SK-N-SH (cell line): Measurements from ENCODE around the gene VPS52. TPM values are rescaled to one million over a fixed set of nuclear protein-coding genes. Genes with fewer than 3 reads are reported as not detected.

ENCODE experiments used
- CTCF ChIA-PET: fragments of 300-600, 350-600 bp; formaldehyde crosslinking; extraction: SDS; loops from one replicate; lab custom pipeline; 2021; lab: Yijun Ruan, JAX
- POLR2A ChIA-PET: fragments of 350-600 bp; sonication (Branson Sonifier 250); formaldehyde crosslinking; extraction: SDS; loops from one replicate; lab custom pipeline; 2020; ENCODE audit warnings: antibody characterized with exemption, inconsistent platforms; lab: Yijun Ruan, JAX
- DNase-seq: peaks from one replicate; pipeline ENCODE4 v3.0.0; 2012
- H2AFZ ChIP-seq: fragments of 200-600 bp; sonication (generic); 2 replicates; pipeline ENCODE4 v1.8.1; 2016; ENCODE audit warnings: antibody characterized with exemption, mild to moderate bottlenecking, low read depth
- H3F3A ChIP-seq: fragments of 200-600 bp; sonication (generic); replicated peaks from 2 replicates; pipeline ENCODE3; 2016; ENCODE audit warnings: antibody characterized with exemption, mild to moderate bottlenecking; ENCODE audit not compliant: insufficient read depth
- H3K27ac ChIP-seq, 2 experiments: fragments of 200-500 bp in 1 of 2; fragments of 200-600 bp in 1 of 2; sonication (Bioruptor generic) in 1 of 2; sonication (generic), shearing (Covaris generic) in 1 of 2; 2 replicates each; pipeline versions ENCODE4 v1.5.1 to v1.6.1; 2014 to 2016; ENCODE audit warnings: low read depth in 2 of 2, inconsistent platforms in 1 of 2, low read length in 1 of 2, mild to moderate bottlenecking in 1 of 2, mixed read lengths in 1 of 2
- H3K27me3 ChIP-seq: fragments of 200-600 bp; sonication (generic), shearing (Covaris generic); 2 replicates; pipeline ENCODE4 v1.6.1; 2016; ENCODE audit warnings: mixed run types; ENCODE audit not compliant: insufficient read depth
- H3K36me3 ChIP-seq, 2 experiments: fragments of 200-500 bp in 1 of 2; fragments of 200-600 bp in 1 of 2; sonication (Bioruptor generic) in 1 of 2; sonication (generic) in 1 of 2; replicated peaks in 1 of 2; 2 replicates each; pipeline versions ENCODE3 to v1.5.1; 2014 to 2016; ENCODE audit warnings: low read length in 1 of 2, mild to moderate bottlenecking in 1 of 2; ENCODE audit not compliant: insufficient read depth in 2 of 2, control insufficient read depth in 1 of 2
- H3K4me1 ChIP-seq, 2 experiments: fragments of 200-500 bp in 1 of 2; fragments of 200-600 bp in 1 of 2; sonication (Bioruptor generic) in 1 of 2; sonication (generic), shearing (Covaris generic) in 1 of 2; 2 replicates each; pipeline versions ENCODE4 v1.5.1 to v1.6.1; 2014 to 2016; ENCODE audit warnings: low read depth in 1 of 2, low read length in 1 of 2, mixed run types in 1 of 2; ENCODE audit not compliant: insufficient read depth in 2 of 2, control insufficient read depth in 1 of 2
- H3K4me2 ChIP-seq: fragments of 200-600 bp; sonication (generic), shearing (Covaris generic); 2 replicates; pipeline ENCODE4 v1.6.1; 2017; ENCODE audit warnings: mixed run types
- H3K4me3 ChIP-seq, 2 experiments: fragments of 200-500 bp in 1 of 2; fragments of 200-600 bp in 1 of 2; sonication (Bioruptor generic) in 1 of 2; sonication (generic), shearing (Covaris generic) in 1 of 2; 2 replicates each; pipeline versions ENCODE4 v1.5.1 to v1.8.1; 2014 to 2016; ENCODE audit warnings: low read depth in 2 of 2, inconsistent platforms in 1 of 2, low read length in 1 of 2, mild to moderate bottlenecking in 1 of 2, mixed read lengths in 1 of 2, moderate library complexity in 1 of 2
- H3K79me2 ChIP-seq: fragments of 200-600 bp; sonication (generic); 2 replicates; pipeline ENCODE4 v1.8.1; 2017; ENCODE audit warnings: mild to moderate bottlenecking; ENCODE audit not compliant: insufficient read depth
- H3K9ac ChIP-seq: fragments of 200-600 bp; sonication (generic); 2 replicates; pipeline ENCODE4 v1.6.1; 2017; ENCODE audit warnings: mixed run types
- H3K9me2 ChIP-seq: fragments of 200-600 bp; sonication (generic); 2 replicates; pipeline ENCODE4 v1.6.1; 2017; ENCODE audit warnings: mixed run types
- H3K9me3 ChIP-seq: fragments of 200-600 bp; sonication (generic); 2 replicates; pipeline ENCODE4 v1.6.1; 2017; ENCODE audit warnings: mixed run types, mild to moderate bottlenecking, moderate library complexity
- H4K20me1 ChIP-seq: fragments of 200-600 bp; sonication (generic); 2 replicates; pipeline ENCODE4 v1.6.1; 2017; ENCODE audit warnings: mild to moderate bottlenecking, mixed run types; ENCODE audit not compliant: insufficient read depth
- CTCF ChIP-seq: fragments of 200-600 bp; sonication (generic); IDR thresholded peaks from 2 replicates; pipeline ENCODE4 v1.6.1; 2017; ENCODE audit warnings: antibody characterized with exemption, mild to moderate bottlenecking, moderate library complexity
- ELF1 ChIP-seq: IDR thresholded peaks from 2 replicates; pipeline ENCODE4 v1.4.0; 2012
- EP300 ChIP-seq, 2 experiments: IDR thresholded peaks; 2 replicates each; pipeline versions ENCODE4 v1.4.0 to v1.6.1; 2012; ENCODE audit warnings: borderline replicate concordance in 1 of 2, low read depth in 1 of 2, low read length in 1 of 2
- FOSL2 ChIP-seq: IDR thresholded peaks from 2 replicates; pipeline ENCODE4 v1.4.0; 2012; ENCODE audit warnings: low read depth, mild to moderate bottlenecking, moderate library complexity, borderline replicate concordance
- FOXJ3 ChIP-seq: sonication (generic); formaldehyde crosslinking; IDR thresholded peaks from 2 replicates; pipeline ENCODE4 v1.5.1; 2020; ENCODE audit warnings: mild to moderate bottlenecking, missing genetic modification reagents
- FOXM1 ChIP-seq: IDR thresholded peaks from 2 replicates; pipeline ENCODE4 v1.4.0; 2012; ENCODE audit warnings: low read depth, mild to moderate bottlenecking
- IRF3 ChIP-seq: fragments of 150-350 bp; IDR thresholded peaks from 2 replicates; pipeline ENCODE4 v1.6.1; 2016; ENCODE audit warnings: mild to moderate bottlenecking, low read depth, low read length
- MAX ChIP-seq: IDR thresholded peaks from 2 replicates; pipeline ENCODE4 v1.4.0; 2012; ENCODE audit warnings: low read depth
- MXI1 ChIP-seq: IDR thresholded peaks from 2 replicates; pipeline ENCODE4 v1.6.1; 2012; ENCODE audit warnings: mild to moderate bottlenecking, low read depth, low read length, improper control_type of control experiment
- NFIC ChIP-seq: IDR thresholded peaks from 2 replicates; pipeline ENCODE4 v1.4.0; 2012; ENCODE audit warnings: borderline replicate concordance
- NRF1 ChIP-seq: IDR thresholded peaks from 2 replicates; pipeline ENCODE4 v1.6.1; 2012; ENCODE audit warnings: low read depth, mild to moderate bottlenecking, low read length
- PBX3 ChIP-seq: IDR thresholded peaks from 2 replicates; pipeline ENCODE4; 2012
- POLR2AphosphoS5 ChIP-seq: IDR thresholded peaks from 2 replicates; pipeline ENCODE4 v1.6.1; 2012; ENCODE audit warnings: low read depth, low read length
- RAD21 ChIP-seq: IDR thresholded peaks from 2 replicates; pipeline ENCODE4 v1.6.1; 2012; ENCODE audit warnings: mild to moderate bottlenecking, low read length
- SIN3A ChIP-seq: IDR thresholded peaks from 2 replicates; pipeline ENCODE4 v1.6.1; 2012; ENCODE audit warnings: low read depth, mild to moderate bottlenecking, low read length, moderate library complexity, borderline replicate concordance
- TEAD4 ChIP-seq: IDR thresholded peaks from 2 replicates; pipeline ENCODE4 v1.4.0; 2012; ENCODE audit warnings: mild to moderate bottlenecking, borderline replicate concordance; ENCODE audit not compliant: insufficient read depth
- USF1 ChIP-seq: IDR thresholded peaks from 2 replicates; pipeline ENCODE4 v1.4.0; 2012; ENCODE audit warnings: low read depth, borderline replicate concordance
- YY1 ChIP-seq: IDR thresholded peaks from 2 replicates; pipeline ENCODE4 v1.4.0; 2012; ENCODE audit warnings: low read depth, mild to moderate bottlenecking
- WGBS: methylation state at CpG from one replicate; pipeline ENCODE4 v1.1.6; 2017; ENCODE audit warnings: low lambda C conversion rate; 5-methylcytosine and 5-hydroxymethylcytosine counted together
- polyA plus RNA-seq, 3 experiments: library from polyadenylated mRNA; depleted of rRNA; stranded (reverse); fragments of >200 nt; gene quantifications; 2 replicates each; pipeline ENCODE4 v1.2.3, GENCODE V29; 2012

VPS52 gene
- polyA plus RNA-seq, 1 of the 3 experiments (the other 2 are of a cell fraction), result 74.0 TPM

GRCh38 chr6:33297956-33298772 lies 26.5 kb upstream of the VPS52 start:
- Histone ChIP-seq H3K27me3 (no peaks in the 10 kb centered on the region), H3F3A (peaks cover 22% of the 10 kb centered on the region), H3K9ac (peak overlapping the region; percentile 94), H3K9me3 (no peaks in the 10 kb centered on the region), H4K20me1 (peaks cover 11% of the 10 kb centered on the region; the same call in 1 of the 2 replicates), H3K4me3 (peak overlapping the region; percentile 84 to 89), H3K4me2 (peak overlapping the region; percentile 94), H3K36me3 (peaks cover 11 to 26% of the 10 kb centered on the region in 2 experiments)
- CTCF ChIA-PET, result interaction anchor here (1.0 to 3.9 kb wide), 11 partner anchors 9 to 124 kb away, joined by 3 to 30 read pairs (median 7); partner anchors contain the start of genes B3GALT4, PFDN6, RPS18 and TAPBP
- POLR2A ChIA-PET, result interaction anchor here (1.5 to 3.3 kb wide), 4 partner anchors 9 to 47 kb away, joined by 4 to 30 read pairs (median 15); partner anchors contain the start of genes B3GALT4, PFDN6, RPS18 and VPS52
- WGBS, result 2% methylated on average over 35 of the region's 42 CpGs
- peak; percentile 15; the same call in 1 of the 2 replicates for TF ChIP-seq CTCF
- TF ChIP-seq FOXJ3 (CRISPR knock-in tag), result no peak
- no peak for TF ChIP-seq FOSL2
- TF ChIP-seq ELF1, result no peak
- no peak for TF ChIP-seq YY1
- TF ChIP-seq POLR2AphosphoS5, result peak; percentile 68
- 0 out of 2 replicates have a peak, but pooled peaks have one; percentile 50 for TF ChIP-seq SIN3A
- no peak for TF ChIP-seq NRF1
- TF ChIP-seq IRF3, result no peak
- TF ChIP-seq, all 33 proteins: peak for 3
- H3K79me2 ChIP-seq, result peaks cover 43% of the 10 kb centered on the region
- H3K4me1 ChIP-seq, result peaks cover 4 to 13% of the 10 kb centered on the region in 2 experiments; a peak in 1 of 4 replicates
- peak overlapping the region; percentile 99 for H3K27ac ChIP-seq
- H3K9me2 ChIP-seq, result no peaks in the 10 kb centered on the region
- no peak overlapping the region for H2AFZ ChIP-seq
- peak; percentile 83 for DNase-seq

GRCh38 chr6:33297406-33297955 lies 25.8 kb upstream of the VPS52 start:
- Histone ChIP-seq H3K36me3 (peaks cover 12 to 31% of the 10 kb centered on the region in 2 experiments), H3K27ac (peak overlapping the region; percentile 48 to 99; a peak in 3 of 4 replicates)

More at GRCh38 chr6:33297406-33297955, 25.8 kb upstream of the VPS52 start:
- H3K9me3 ChIP-seq, result no peaks in the 10 kb centered on the region
- ChIA-PET POLR2A (interaction anchor here (1.6 to 3.3 kb wide), 2 partner anchors 21 to 25 kb away, joined by 4 to 26 read pairs; partner anchors contain the start of genes B3GALT4, RPS18 and VPS52), CTCF (interaction anchor here (0.9 to 3.9 kb wide), 6 partner anchors 15 to 128 kb away, joined by 3 to 19 read pairs (median 4); partner anchors contain the start of gene B3GALT4)
- peak overlapping the region; percentile 94 for H3K9ac ChIP-seq
- peaks cover 36% of the 10 kb centered on the region for H3K79me2 ChIP-seq
- peak; percentile 69 for DNase-seq
- WGBS, result 29% methylated on average over 8 of the region's 16 CpGs
- H3K4me2 ChIP-seq, result peak overlapping the region; percentile 94
- no peaks in the 10 kb centered on the region for H3K9me2 ChIP-seq
- no peaks in the 10 kb centered on the region for H3K27me3 ChIP-seq
- peaks cover 22% of the 10 kb centered on the region for H3F3A ChIP-seq
- H3K4me1 ChIP-seq, result peaks cover 4 to 13% of the 10 kb centered on the region in 2 experiments; a peak in 1 of 4 replicates
- peaks cover 11% of the 10 kb centered on the region; the same call in 1 of the 2 replicates for H4K20me1 ChIP-seq
- H2AFZ ChIP-seq, result no peak overlapping the region
- H3K4me3 ChIP-seq, result peak overlapping the region; percentile 84 to 89
- TF ChIP-seq USF1, result peak; percentile 88
- no peak for TF ChIP-seq NFIC
- no peak for TF ChIP-seq MAX
- no peak for TF ChIP-seq POLR2AphosphoS5
- no peak for TF ChIP-seq TEAD4
- TF ChIP-seq RAD21, result no peak
- no peak for TF ChIP-seq EP300 (IDR thresholded peaks at IDR 0.05; ENCODE audit: borderline replicate concordance in 1 of 2, low read depth in 1 of 2, low read length in 1 of 2)
- no peak for TF ChIP-seq FOXM1
- TF ChIP-seq MXI1, result peak; percentile 32; the same call in 1 of the 2 replicates
- peak; percentile 32; the same call in 1 of the 2 replicates for TF ChIP-seq PBX3
- TF ChIP-seq, all 33 proteins: peak for 3
